Stimulated activated CD8-positive, alpha-beta memory T cell treated with anti-CD3 and anti-CD28 coated beads, Interleukin-12 subunit alpha, Interleukin-12 subunit beta, amount 100 ng/mL, for 24 hours (primary cell): ENCODE results near the gene CPZ.

Experiments
- DNase-seq: peaks from one replicate; pipeline ENCODE4 v3.0.0-alpha.2; 2020; ENCODE audit errors: extremely low read depth

CPZ gene

GRCh38 chr4:8639021-8639420, 46.5 kb downstream of the CPZ start:
- no peak for DNase-seq

GRCh38 chr4:8639777-8640720, 47.5 kb downstream of the CPZ start:
- no peak for DNase-seq

- DNase-seq = no peak
Observed at GRCh38 chr4:8640816-8641215, 48.3 kb downstream of the CPZ start.

DNA sequence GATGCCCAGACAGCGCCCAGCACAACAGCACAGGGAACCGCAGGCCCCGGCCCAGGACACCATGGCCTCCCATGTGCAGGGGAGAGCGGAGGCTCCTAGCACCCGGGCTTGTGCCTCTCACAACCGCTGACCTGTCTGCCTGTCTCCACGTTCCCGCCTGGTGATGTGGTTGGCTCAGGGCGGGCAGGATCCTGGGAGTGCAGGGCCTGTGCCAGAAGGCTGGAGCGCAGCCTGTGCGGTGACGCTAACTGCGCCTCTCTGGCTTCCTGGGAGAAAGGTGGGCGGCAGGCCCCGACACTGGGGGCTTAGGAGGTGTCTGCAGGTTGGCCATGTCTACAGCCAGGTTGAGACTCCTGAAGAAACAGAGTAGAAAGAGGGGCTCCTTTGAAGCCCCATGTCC, 48.7 kb downstream of the CPZ start:
- DNase-seq = no peak

DNA sequence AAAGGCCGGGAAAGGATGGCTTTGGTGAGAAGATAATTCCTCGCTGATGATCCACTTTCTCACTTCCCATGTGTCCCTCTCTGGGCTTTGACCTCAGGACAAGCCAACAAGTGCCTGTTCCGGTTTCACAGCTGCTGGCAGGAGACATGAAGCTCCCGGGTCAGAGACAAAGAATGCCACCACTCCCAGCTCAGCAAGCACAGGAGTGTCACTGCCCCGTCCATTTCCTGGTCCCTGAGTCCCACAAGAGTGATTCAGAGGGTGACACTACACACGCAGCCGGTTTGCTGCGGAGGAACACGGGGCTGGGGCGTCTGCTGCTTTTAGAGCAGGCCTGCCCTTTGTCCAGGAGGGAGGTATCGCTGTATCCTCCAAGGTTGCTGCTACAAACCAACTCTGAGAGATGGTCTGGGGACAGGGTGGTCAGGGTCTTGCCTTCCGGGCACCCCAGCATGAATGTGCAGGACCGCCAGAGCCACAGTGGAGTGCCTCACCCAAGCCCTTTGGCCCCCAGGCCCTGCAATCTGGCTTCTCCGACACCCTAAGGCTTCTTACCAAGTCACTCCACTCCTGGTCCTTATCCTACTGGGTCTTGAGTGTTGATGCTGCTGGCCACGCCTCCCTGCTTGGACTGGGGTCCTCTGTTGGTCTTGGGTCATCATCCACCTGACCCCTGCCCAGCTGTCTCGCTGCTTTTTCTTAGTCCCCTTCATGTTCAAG, 49.5 kb downstream of the CPZ start:
- DNase-seq = no peak

DNA sequence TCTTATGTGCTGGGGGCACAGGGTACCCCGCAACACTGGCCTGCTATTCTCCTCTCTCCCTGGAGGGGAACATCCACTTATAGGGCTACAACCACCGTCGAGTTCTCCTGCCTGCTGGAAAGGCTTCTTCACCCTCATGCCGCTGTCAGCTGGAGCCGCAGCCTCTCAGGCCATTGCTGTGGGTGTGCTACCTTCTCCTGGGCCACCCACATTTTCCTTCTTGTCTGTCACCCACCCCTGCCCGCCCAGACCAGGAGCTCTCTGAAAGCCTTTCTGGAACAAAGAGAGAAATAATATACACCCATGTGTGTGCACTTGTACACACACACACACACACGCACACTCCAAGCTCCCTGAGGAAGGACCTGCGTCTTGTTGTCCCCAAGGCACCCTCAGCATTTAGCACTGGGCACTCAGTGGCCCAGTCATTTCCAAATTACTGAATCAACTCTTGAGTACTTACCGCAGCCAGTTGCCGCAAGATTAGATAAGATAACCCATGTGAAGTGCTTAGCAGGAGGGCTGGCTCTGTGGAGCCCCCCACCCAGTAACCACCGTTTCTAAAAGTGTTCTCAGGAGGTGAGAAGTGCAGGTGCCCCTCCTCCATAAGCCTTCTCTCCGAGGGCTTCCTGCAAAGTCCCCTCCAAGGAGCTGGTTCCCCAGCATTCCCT, 50.2 kb downstream of the CPZ start:
- no peak for DNase-seq

DNA sequence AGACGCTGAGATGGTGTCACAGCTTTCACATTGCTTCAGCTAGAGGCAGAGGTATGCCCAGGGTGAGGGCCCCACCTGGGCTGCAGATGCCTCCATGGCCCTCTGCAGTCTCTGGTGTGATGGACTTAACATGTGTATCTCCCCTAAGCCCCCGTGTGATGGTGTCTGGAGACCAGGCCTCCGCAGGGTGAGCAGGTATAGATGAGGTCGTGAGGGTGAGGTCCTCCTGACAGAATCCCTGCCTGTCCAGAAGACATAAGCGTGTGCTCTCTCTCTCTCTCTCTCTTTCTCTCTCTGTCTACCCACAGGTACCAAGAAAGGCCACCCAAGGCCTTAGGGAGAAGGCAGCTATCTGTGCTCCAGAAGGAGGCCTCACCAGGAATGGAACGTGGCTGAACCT, 50.9 kb downstream of the CPZ start:
- no peak for DNase-seq

DNA sequence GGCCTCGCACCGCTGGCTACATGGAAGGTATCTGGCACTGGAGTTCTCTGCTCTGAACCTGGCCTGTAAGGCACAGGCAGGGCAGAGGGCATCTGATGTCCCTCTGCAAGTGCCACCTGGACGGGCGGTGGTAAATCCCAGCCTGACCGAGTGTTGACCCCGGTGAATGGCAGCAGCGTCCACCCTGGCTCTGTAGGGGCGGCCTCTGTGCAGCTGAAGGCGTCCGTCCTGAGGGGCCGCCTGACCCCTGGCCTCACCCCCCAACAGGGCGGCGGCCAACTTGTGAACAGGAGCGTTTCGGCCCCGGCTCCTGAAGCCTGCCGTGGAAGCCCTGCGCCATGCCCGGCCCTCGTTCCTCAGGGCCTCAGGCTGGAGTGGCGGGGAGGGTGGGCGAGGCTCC, 51.4 kb downstream of the CPZ start:
- no peak for DNase-seq

DNA sequence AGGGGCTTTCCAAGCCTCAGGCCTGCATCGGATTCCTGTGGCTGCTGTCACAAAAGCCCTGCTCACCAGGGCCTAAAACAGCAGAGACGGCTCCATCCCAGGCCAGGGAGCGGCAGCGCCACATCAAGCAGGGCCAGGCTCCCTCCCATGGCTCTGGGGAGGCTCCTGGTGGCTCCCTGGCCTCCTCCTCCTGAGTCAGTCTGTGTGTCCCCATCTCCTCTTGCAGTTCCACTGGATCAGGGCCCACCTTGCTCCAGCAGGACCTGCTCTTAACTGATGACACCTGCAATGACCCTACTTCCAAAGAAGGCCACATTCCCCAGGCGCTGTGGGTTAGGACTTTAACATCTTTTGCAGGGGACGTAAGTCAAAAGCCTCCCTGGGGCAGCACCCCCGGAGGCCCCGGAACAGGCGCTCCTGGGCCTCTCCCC, 51.9 kb downstream of the CPZ start:
- no peak for DNase-seq

DNA sequence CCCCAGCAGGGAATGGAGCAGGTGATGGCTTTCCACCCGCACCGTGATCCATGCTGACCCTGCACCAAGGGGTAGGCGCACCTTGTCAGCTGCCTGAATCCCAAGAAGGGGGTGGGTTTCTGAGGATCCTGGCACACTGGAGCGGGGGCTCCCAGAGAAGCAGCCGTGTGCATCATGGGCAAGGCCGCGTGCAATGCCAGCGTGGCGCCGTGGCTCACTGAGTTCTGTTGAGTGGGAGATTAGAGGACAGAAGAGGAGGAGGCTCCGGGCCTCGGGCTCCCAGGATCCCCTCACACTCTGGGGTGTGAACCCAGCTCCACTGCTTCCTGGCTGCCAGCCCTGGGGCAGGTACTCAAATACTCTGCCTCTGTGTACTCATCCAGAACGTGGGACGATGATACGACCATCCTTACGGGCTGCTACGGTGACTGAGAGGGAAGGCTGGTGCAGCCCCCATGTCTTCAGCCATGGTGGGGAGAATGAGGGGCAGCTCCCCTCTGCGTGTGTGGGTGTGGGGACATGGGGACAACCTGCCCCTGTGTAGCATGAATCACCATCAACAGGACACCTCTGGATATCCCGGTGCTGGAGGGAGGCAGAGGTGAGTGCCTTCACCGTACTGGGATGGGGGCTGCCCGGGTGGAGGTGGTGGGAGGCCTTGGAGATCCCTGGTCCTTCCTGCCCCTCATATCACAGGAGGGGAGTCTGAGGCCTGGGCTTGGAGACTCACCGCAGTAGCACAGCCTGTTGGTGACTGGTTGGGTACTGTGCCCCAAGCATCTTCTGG, 52.6 kb downstream of the CPZ start:
- DNase-seq = no peak

- no peak for DNase-seq
Observed at GRCh38 chr4:8645753-8646124, 53.2 kb downstream of the CPZ start.

- no peak for DNase-seq
Observed at GRCh38 chr4:8646296-8647093, 53.9 kb downstream of the CPZ start.

GRCh38 chr4:8647094-8647570, 54.6 kb downstream of the CPZ start:
- DNase-seq = no peak

DNA sequence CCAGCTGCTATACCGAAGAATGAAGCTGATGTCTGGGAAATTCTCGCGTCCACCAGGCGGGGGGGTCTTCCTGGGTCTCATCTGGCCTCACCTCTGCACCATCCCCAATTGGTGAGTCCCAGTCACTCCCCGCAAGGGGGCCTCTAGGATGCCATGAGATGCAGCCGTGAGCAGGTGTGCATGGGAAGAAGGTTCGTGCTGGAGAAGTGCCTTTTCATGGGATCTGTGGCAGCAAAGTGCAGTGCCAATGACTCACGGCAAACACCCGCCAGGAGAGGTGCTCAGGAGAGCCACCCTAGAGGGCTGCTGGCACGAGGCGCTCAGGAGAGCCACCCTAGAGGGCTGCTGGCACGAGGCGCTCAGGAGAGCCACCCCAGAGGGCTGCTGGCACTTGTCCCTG, 55.1 kb downstream of the CPZ start:
- no peak for DNase-seq

DNA sequence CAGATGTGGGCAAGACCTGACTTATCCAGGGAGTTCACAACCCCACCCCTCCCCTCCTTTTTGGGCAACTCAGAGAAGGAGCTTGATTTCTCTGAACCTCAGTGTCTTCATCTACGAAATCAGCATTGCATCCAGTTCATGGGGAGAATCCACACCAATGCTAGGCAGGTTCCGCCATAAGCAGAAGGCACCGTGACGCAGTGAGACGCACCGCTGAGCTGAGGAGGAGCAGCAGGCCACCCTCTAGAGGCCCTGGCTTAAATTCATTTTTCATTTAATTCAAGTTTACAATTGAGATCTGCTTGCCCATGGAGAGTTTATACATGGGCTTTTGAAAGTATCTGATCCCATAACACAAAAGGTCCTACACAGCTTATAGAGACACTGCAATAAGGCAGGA, 55.7 kb downstream of the CPZ start:
- DNase-seq = no peak

DNA sequence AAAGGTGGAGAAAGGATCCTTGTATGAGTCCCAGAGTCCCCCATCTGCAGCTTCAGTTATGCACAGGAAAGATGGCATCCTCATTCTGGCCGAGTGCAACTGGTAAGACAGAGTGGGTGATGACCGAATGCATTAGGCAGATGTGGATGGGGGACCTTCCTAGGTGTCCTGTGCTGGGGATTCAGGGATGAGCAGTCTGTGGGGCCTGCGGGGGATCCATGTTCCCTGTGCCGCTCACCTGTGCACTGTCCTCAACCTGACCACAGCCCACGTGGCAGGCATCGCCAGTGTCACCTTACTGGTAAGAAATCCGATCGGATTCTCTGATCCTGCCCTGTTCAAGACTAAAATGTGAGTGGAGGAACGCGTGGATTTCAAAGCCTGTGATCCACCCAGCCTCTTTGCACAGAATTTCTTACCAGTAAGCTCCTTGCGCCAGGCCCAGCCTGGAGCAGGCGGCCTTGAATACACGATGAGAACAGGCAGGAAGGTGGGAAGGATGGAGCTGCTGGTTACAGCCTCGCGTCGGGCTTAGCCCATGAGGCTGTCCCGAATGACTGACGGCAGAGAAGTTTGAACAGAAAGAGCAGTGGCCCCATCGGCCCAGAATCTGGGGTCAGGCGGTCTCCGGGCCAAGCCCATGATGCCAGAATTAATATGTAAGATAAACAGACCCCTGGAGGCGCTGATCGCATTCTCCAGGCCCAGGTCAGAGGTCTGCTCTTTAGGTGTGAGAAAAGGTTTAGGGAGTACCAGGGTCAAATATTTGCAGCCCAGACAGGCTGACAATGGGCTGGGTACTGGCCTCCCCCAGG, 56.5 kb downstream of the CPZ start:
- no peak for DNase-seq

DNA sequence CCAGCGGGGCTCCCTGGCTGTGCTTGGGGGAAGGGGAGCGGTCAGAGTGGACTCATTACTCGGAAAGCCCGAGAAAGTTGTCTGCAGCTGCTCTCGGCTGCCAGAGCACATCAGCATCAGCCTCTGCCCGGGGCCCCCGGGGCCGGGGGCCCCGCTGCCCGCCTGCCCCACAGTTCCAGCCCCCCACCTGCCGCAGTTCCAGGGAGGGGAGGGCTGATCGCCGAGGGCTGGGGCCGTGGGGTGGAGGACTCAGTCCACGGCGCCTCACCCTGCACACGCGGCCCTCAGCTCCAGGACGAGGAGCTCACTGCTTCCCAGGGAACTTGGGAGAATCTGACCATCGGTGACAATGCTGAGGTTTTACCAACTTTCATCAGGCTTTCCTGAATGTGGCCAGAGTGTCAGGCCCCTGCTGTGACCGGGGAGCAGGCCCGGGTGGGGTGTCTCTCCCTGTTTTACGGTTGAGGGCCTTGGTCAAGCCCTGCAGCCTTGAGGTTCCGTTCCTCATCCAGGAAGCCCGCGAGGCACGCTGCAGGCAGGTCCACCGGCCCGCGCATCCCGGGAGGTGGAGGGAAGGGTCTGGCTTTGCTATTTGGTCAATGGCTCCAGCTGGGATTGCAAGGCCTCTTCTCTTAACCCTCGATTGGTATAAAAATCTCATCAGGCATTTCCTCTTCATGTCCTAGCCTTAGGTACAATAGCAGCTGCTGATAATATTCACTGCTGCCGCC, 57.2 kb downstream of the CPZ start:
- DNase-seq = no peak

- DNase-seq = no peak
Observed at GRCh38 chr4:8651661-8652180, 59.2 kb downstream of the CPZ start.
